ENCODE measurements around the gene ACOX2. TPM values are rescaled to one million over a fixed set of nuclear protein-coding genes. Genes with fewer than 3 reads are reported as not detected.

ACOX2 gene
- total RNA-seq, 1 donor, result 0.73 TPM

GRCh38 chr3:58485801-58486435 is 51.1 kb downstream of the ACOX2 start:
- H3K27me3 ChIP-seq (ENCODE audit: insufficient read depth, low read length), result no peaks in the 10 kb centered on the region
- H3K4me3 ChIP-seq (ENCODE audit: low read length), result no peak overlapping the region
- peaks cover 66% of the 10 kb centered on the region for H3K4me1 ChIP-seq (ENCODE audit: insufficient read depth, low read length)
- H3K9me3 ChIP-seq (ENCODE audit: low read depth, low read length), result no peaks in the 10 kb centered on the region

GRCh38 chr3:58484722-58485069 is 52.3 kb downstream of the ACOX2 start:
- no peaks in the 10 kb centered on the region for H3K9me3 ChIP-seq (ENCODE audit: low read depth, low read length)
- H3K4me3 ChIP-seq (ENCODE audit: low read length), result no peak overlapping the region
- H3K4me1 ChIP-seq (ENCODE audit: insufficient read depth, low read length), result peaks cover 68% of the 10 kb centered on the region
- no peaks in the 10 kb centered on the region for H3K27me3 ChIP-seq (ENCODE audit: insufficient read depth, low read length)

GRCh38 chr3:58484045-58484721 is 52.8 kb downstream of the ACOX2 start:
- Histone ChIP-seq H3K4me1 (ENCODE audit: insufficient read depth, low read length) (peaks cover 73% of the 10 kb centered on the region), H3K27me3 (ENCODE audit: insufficient read depth, low read length) (no peaks in the 10 kb centered on the region), H3K9me3 (ENCODE audit: low read depth, low read length) (no peaks in the 10 kb centered on the region), H3K4me3 (ENCODE audit: low read length) (no peak overlapping the region)

GRCh38 chr3:58482917-58483636 is 53.9 kb downstream of the ACOX2 start:
- Histone ChIP-seq H3K4me3 (ENCODE audit: low read length) (no peak overlapping the region), H3K4me1 (ENCODE audit: insufficient read depth, low read length) (peaks cover 83% of the 10 kb centered on the region), H3K9me3 (ENCODE audit: low read depth, low read length) (no peaks in the 10 kb centered on the region), H3K27me3 (ENCODE audit: insufficient read depth, low read length) (no peaks in the 10 kb centered on the region)

- H3K4me1 ChIP-seq (ENCODE audit: insufficient read depth, low read length), result peaks cover 75% of the 10 kb centered on the region
- H3K9me3 ChIP-seq (ENCODE audit: low read depth, low read length), result no peaks in the 10 kb centered on the region
- no peaks in the 10 kb centered on the region for H3K27me3 ChIP-seq (ENCODE audit: insufficient read depth, low read length)
- no peak overlapping the region for H3K4me3 ChIP-seq (ENCODE audit: low read length)
Observed at GRCh38 chr3:58480309-58480708, 56.7 kb downstream of the ACOX2 start.

GRCh38 chr3:58478781-58479180 is 58.2 kb downstream of the ACOX2 start:
- Histone ChIP-seq H3K9me3 (ENCODE audit: low read depth, low read length) (no peaks in the 10 kb centered on the region), H3K4me3 (ENCODE audit: low read length) (no peak overlapping the region), H3K4me1 (ENCODE audit: insufficient read depth, low read length) (peaks cover 75% of the 10 kb centered on the region), H3K27me3 (ENCODE audit: insufficient read depth, low read length) (no peaks in the 10 kb centered on the region)

- Histone ChIP-seq H3K4me3 (ENCODE audit: low read length) (no peak overlapping the region), H3K9me3 (ENCODE audit: low read depth, low read length) (no peaks in the 10 kb centered on the region), H3K4me1 (ENCODE audit: insufficient read depth, low read length) (peaks cover 93% of the 10 kb centered on the region), H3K27me3 (ENCODE audit: insufficient read depth, low read length) (no peaks in the 10 kb centered on the region)
Observed at GRCh38 chr3:58474967-58475578, 61.9 kb downstream of the ACOX2 start.

GRCh38 chr3:58474348-58474911 is 62.6 kb downstream of the ACOX2 start:
- H3K9me3 ChIP-seq (ENCODE audit: low read depth, low read length), result no peaks in the 10 kb centered on the region
- peaks cover 90% of the 10 kb centered on the region for H3K4me1 ChIP-seq (ENCODE audit: insufficient read depth, low read length)
- no peaks in the 10 kb centered on the region for H3K27me3 ChIP-seq (ENCODE audit: insufficient read depth, low read length)
- H3K4me3 ChIP-seq (ENCODE audit: low read length), result no peak overlapping the region

GRCh38 chr3:58473275-58473674 is 63.7 kb downstream of the ACOX2 start:
- Histone ChIP-seq H3K4me1 (ENCODE audit: insufficient read depth, low read length) (peaks cover 84% of the 10 kb centered on the region), H3K9me3 (ENCODE audit: low read depth, low read length) (no peaks in the 10 kb centered on the region), H3K27me3 (ENCODE audit: insufficient read depth, low read length) (no peaks in the 10 kb centered on the region), H3K4me3 (ENCODE audit: low read length) (no peak overlapping the region)

- H3K4me1 ChIP-seq (ENCODE audit: insufficient read depth, low read length), result peaks cover 71% of the 10 kb centered on the region
- peak overlapping the region; percentile 17 for H3K4me3 ChIP-seq (ENCODE audit: low read length)
Observed at GRCh38 chr3:58471025-58471887, 65.7 kb downstream of the ACOX2 start.

GRCh38 chr3:58470363-58471024 is 66.5 kb downstream of the ACOX2 start:
- H3K4me1 ChIP-seq (ENCODE audit: insufficient read depth, low read length), result peaks cover 64% of the 10 kb centered on the region
- H3K9me3 ChIP-seq (ENCODE audit: low read depth, low read length), result no peaks in the 10 kb centered on the region
- no peaks in the 10 kb centered on the region for H3K27me3 ChIP-seq (ENCODE audit: insufficient read depth, low read length)
- no peak overlapping the region for H3K4me3 ChIP-seq (ENCODE audit: low read length)

More at GRCh38 chr3:58471025-58471887, 65.7 kb downstream of the ACOX2 start:
- no peaks in the 10 kb centered on the region for H3K9me3 ChIP-seq (ENCODE audit: low read depth, low read length)
- H3K27me3 ChIP-seq (ENCODE audit: insufficient read depth, low read length), result no peaks in the 10 kb centered on the region

GRCh38 chr3:58469096-58469495 is 67.9 kb downstream of the ACOX2 start:
- no peak overlapping the region for H3K4me3 ChIP-seq (ENCODE audit: low read length)
- peaks cover 50% of the 10 kb centered on the region for H3K4me1 ChIP-seq (ENCODE audit: insufficient read depth, low read length)
- H3K27me3 ChIP-seq (ENCODE audit: insufficient read depth, low read length), result no peaks in the 10 kb centered on the region
- no peaks in the 10 kb centered on the region for H3K9me3 ChIP-seq (ENCODE audit: low read depth, low read length)

- H3K4me1 ChIP-seq (ENCODE audit: insufficient read depth, low read length), result peaks cover 43% of the 10 kb centered on the region
- no peaks in the 10 kb centered on the region for H3K27me3 ChIP-seq (ENCODE audit: insufficient read depth, low read length)
- no peak overlapping the region for H3K4me3 ChIP-seq (ENCODE audit: low read length)
- no peaks in the 10 kb centered on the region for H3K9me3 ChIP-seq (ENCODE audit: low read depth, low read length)
Observed at GRCh38 chr3:58466899-58467563, 70.0 kb downstream of the ACOX2 start.

Measured in mononuclear cell (primary cell).